B cell (primary cell): ENCODE measurements around the gene GALM.

Experiments
- EZH2 ChIP-seq: IDR thresholded peaks from 2 replicates; pipeline ENCODE4 v1.6.1; 2012; ENCODE audit warnings: borderline replicate concordance, low read depth, mild to moderate bottlenecking, moderate library complexity, low read length; ENCODE audit not compliant: insufficient read depth, poor library complexity, severe bottlenecking
- TF ChIP-seq, protein P1 (sequence below): fragments of 200-600 bp; IDR thresholded peaks from one replicate; pipeline ENCODE4 v1.8.0; 2022; ENCODE audit warnings: antibody characterized with exemption, mild to moderate bottlenecking

GRCh38 chr2:38728694-38729093 is 62.8 kb downstream of the GALM start:
- no peak for TF ChIP-seq EZH2
- TF ChIP-seq, protein P1, sequence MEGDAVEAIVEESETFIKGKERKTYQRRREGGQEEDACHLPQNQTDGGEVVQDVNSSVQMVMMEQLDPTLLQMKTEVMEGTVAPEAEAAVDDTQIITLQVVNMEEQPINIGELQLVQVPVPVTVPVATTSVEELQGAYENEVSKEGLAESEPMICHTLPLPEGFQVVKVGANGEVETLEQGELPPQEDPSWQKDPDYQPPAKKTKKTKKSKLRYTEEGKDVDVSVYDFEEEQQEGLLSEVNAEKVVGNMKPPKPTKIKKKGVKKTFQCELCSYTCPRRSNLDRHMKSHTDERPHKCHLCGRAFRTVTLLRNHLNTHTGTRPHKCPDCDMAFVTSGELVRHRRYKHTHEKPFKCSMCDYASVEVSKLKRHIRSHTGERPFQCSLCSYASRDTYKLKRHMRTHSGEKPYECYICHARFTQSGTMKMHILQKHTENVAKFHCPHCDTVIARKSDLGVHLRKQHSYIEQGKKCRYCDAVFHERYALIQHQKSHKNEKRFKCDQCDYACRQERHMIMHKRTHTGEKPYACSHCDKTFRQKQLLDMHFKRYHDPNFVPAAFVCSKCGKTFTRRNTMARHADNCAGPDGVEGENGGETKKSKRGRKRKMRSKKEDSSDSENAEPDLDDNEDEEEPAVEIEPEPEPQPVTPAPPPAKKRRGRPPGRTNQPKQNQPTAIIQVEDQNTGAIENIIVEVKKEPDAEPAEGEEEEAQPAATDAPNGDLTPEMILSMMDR = no peak
